WERI-Rb-1 (cell line): ENCODE measurements around the gene BTF3.

Source experiments
- DNase-seq: peaks from one replicate; pipeline ENCODE4 v3.0.0-alpha.2; 2020
- H3K27ac ChIP-seq: fragments of 250-450 bp; sonication (Bioruptor Pico); 2 replicates; pipeline ENCODE4 v1.5.1; 2020; ENCODE audit warnings: mild to moderate bottlenecking, moderate library complexity
- H3K27me3 ChIP-seq: fragments of 250-450 bp; sonication (Bioruptor Pico); 2 replicates; pipeline ENCODE4 v1.5.1; 2021; ENCODE audit warnings: mild to moderate bottlenecking, low read depth, moderate library complexity; ENCODE audit not compliant: insufficient read depth, severe bottlenecking
- H3K36me3 ChIP-seq: fragments of 250-450 bp; sonication (Bioruptor Pico); 2 replicates; pipeline ENCODE4 v1.5.1; 2020; ENCODE audit warnings: mild to moderate bottlenecking, moderate library complexity
- H3K4me3 ChIP-seq: 2 replicates; pipeline ENCODE4 v1.5.1; 2011; ENCODE audit warnings: low read depth, mild to moderate bottlenecking, control low read depth, low read length
- H3K9me3 ChIP-seq: fragments of 250-450 bp; sonication (Bioruptor Pico); 2 replicates; pipeline ENCODE4 v1.5.1; 2021; ENCODE audit warnings: mild to moderate bottlenecking, moderate library complexity; ENCODE audit not compliant: severe bottlenecking
- CTCF ChIP-seq: IDR thresholded peaks from 2 replicates; pipeline ENCODE4 v1.5.1; 2011; ENCODE audit warnings: low read depth, mild to moderate bottlenecking, control low read depth, inconsistent platforms, low read length

BTF3 gene

GRCh38 chr5:73498057-73498992 is at the start of gene BTF3:
TSS of gene BTF3 (plus strand) at chr5:73498442. CDS start at chr5:73498668, 226 bp downstream.
- Histone ChIP-seq H3K9me3 (no peaks in the 10 kb centered on the region), H3K27me3 (no peaks in the 10 kb centered on the region), H3K4me3 (peak within 1 kb of the TSS; percentile 98), H3K36me3 (peaks cover 45% of the 10 kb centered on the region), H3K27ac (peak within 1 kb of the TSS; percentile 91)
- DNase-seq: peak; percentile 97
- no peak for TF ChIP-seq CTCF

GRCh38 chr5:73448463-73449136 is 49.6 kb upstream of the BTF3 start, which contains the start of gene FOXD1:
TSS of gene FOXD1 (minus strand) at chr5:73448777. CDS start at chr5:73448362, 415 bp downstream.
- no peak for TF ChIP-seq CTCF
- peaks cover 10% of the 10 kb centered on the region for H3K27me3 ChIP-seq
- DNase-seq: peak; percentile 97
- H3K36me3 ChIP-seq: peaks cover 8% of the 10 kb centered on the region
- H3K27ac ChIP-seq: peak within 1 kb of the TSS; percentile 78
- no peaks in the 10 kb centered on the region for H3K9me3 ChIP-seq
- peak within 1 kb of the TSS; percentile 66 for H3K4me3 ChIP-seq

- no peak for DNase-seq
- Histone ChIP-seq H3K27me3 (peaks cover 10% of the 10 kb centered on the region), H3K4me3 (no peak overlapping the region), H3K36me3 (no peaks in the 10 kb centered on the region), H3K27ac (no peak overlapping the region), H3K9me3 (no peaks in the 10 kb centered on the region)
- no peak for TF ChIP-seq CTCF
These were observed 48.1 kb upstream of the BTF3 start for GRCh38 chr5:73450137-73450536.

- no peaks in the 10 kb centered on the region for H3K36me3 ChIP-seq
- peaks cover 10% of the 10 kb centered on the region for H3K27me3 ChIP-seq
- no peak for TF ChIP-seq CTCF
- DNase-seq: no peak
- no peak overlapping the region for H3K27ac ChIP-seq
- no peaks in the 10 kb centered on the region for H3K9me3 ChIP-seq
- peak overlapping the region; percentile 76 for H3K4me3 ChIP-seq
These were observed 47.5 kb upstream of the BTF3 start for GRCh38 chr5:73450672-73451223.

- Histone ChIP-seq H3K36me3 (no peaks in the 10 kb centered on the region), H3K9me3 (no peaks in the 10 kb centered on the region), H3K27ac (peak overlapping the region; percentile 54), H3K27me3 (peaks cover 10% of the 10 kb centered on the region), H3K4me3 (peak overlapping the region; percentile 76)
- peak; percentile 79 for DNase-seq
- TF ChIP-seq CTCF: peak; percentile 90
These were observed 46.8 kb upstream of the BTF3 start for GRCh38 chr5:73451224-73452130.
